ENCODE measurements around the gene BBS9.
A peak's percentile ranks its signal among the peaks of the same experiment; 100 is the strongest.

Gene BBS9

GRCh38 chr7:33127085-33127484 is 2.3 kb upstream of the BBS9 start:
- no peak for DNase-seq (ENCODE audit: low spot score)

GRCh38 chr7:33128631-33128989 is 754 bp upstream of the BBS9 start:
- no peak for DNase-seq (ENCODE audit: low spot score)

- no peak for DNase-seq (ENCODE audit: low spot score)
These were observed 416 bp downstream of the BBS9 start for GRCh38 chr7:33129806-33130153.

- DNase-seq (ENCODE audit: low spot score): no peak
These were observed 820 bp downstream of the BBS9 start for GRCh38 chr7:33130184-33130583.

- no peak for DNase-seq (ENCODE audit: low spot score)
These were observed 7.7 kb downstream of the BBS9 start for GRCh38 chr7:33137103-33137502.

GRCh38 chr7:33142585-33142984 is 13.2 kb downstream of the BBS9 start:
- DNase-seq (ENCODE audit: low spot score): no peak

- DNase-seq (ENCODE audit: low spot score): peak; percentile 78
These were observed 14.8 kb downstream of the BBS9 start for GRCh38 chr7:33143996-33144718.

- no peak for DNase-seq (ENCODE audit: low spot score)
These were observed 15.8 kb downstream of the BBS9 start for GRCh38 chr7:33145156-33145555.

- no peak for DNase-seq (ENCODE audit: low spot score)
These were observed 22.7 kb downstream of the BBS9 start for GRCh38 chr7:33152087-33152486.

- DNase-seq (ENCODE audit: low spot score): no peak
These were observed 26.4 kb downstream of the BBS9 start for GRCh38 chr7:33155811-33156210.

GRCh38 chr7:33156441-33156840 is 27.1 kb downstream of the BBS9 start:
- no peak for DNase-seq (ENCODE audit: low spot score)

GRCh38 chr7:33157311-33157710 is 27.9 kb downstream of the BBS9 start:
- no peak for DNase-seq (ENCODE audit: low spot score)

- no peak for DNase-seq (ENCODE audit: low spot score)
These were observed 28.4 kb downstream of the BBS9 start for GRCh38 chr7:33157781-33158180.

GRCh38 chr7:33177876-33178275 is 48.5 kb downstream of the BBS9 start:
- DNase-seq (ENCODE audit: low spot score): no peak

- no peak for DNase-seq (ENCODE audit: low spot score)
These were observed 50.2 kb downstream of the BBS9 start for GRCh38 chr7:33179519-33179918.

GRCh38 chr7:33183504-33183903 is 54.1 kb downstream of the BBS9 start:
- no peak for DNase-seq (ENCODE audit: low spot score)

- DNase-seq (ENCODE audit: low spot score): no peak
These were observed 55.5 kb downstream of the BBS9 start for GRCh38 chr7:33184828-33185227.

GRCh38 chr7:33185786-33186185 is 56.4 kb downstream of the BBS9 start:
- peak; percentile 71 for DNase-seq (ENCODE audit: low spot score)

GRCh38 chr7:33186192-33186591 is 56.8 kb downstream of the BBS9 start:
- DNase-seq (ENCODE audit: low spot score): no peak

GRCh38 chr7:33190688-33191304 is 61.4 kb downstream of the BBS9 start:
- DNase-seq (ENCODE audit: low spot score): no peak

- no peak for DNase-seq (ENCODE audit: low spot score)
These were observed 62.0 kb downstream of the BBS9 start for GRCh38 chr7:33191340-33191739.

- DNase-seq (ENCODE audit: low spot score): no peak
These were observed 63.4 kb downstream of the BBS9 start for GRCh38 chr7:33192695-33193291.

- no peak for DNase-seq (ENCODE audit: low spot score)
These were observed 64.0 kb downstream of the BBS9 start for GRCh38 chr7:33193308-33193864.

Data from COLO829 (cell line).